ENCODE data around the gene ACTR5.

ACTR5 gene

GRCh38 chr20:38735172-38735571 is 13.1 kb upstream of the ACTR5 start:
- H3K4me1 Mint-ChIP-seq = peaks cover 13 to 18% of the 10 kb centered on the region in 2 donors

DNA sequence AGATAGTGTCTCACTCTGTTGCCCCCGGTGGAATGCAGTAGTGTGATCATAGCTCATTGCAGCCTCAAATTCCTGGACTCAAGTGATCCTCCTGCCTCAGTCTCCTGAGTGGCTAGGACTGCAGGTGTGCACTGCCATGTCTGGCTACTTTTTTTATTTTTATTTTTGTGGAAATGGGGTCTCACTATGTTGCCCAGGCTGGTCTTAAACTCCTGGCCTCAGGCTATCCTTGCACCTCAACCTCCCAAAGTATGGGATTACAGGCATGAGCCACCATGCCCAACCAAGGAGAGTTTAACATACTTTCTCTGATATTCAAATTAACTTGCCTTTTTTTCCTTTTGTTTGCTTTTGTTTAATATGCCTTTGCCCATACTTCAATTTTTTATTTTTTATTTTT is 10.4 kb upstream of the ACTR5 start:
- Mint-ChIP-seq H3K4me1 (no peaks in the 10 kb centered on the region), H3K36me3 (no peaks in the 10 kb centered on the region), H3K27ac (no peak overlapping the region), H3K9me3 (no peaks in the 10 kb centered on the region), H3K27me3 (peaks cover 79 to 85% of the 10 kb centered on the region in 2 donors), H3K4me3 (no peak overlapping the region)
- ATAC-seq (replicated peaks) (no peak), DNase-seq (no peak)

More at GRCh38 chr20:38735172-38735571, 13.1 kb upstream of the ACTR5 start:
- H3K9me3 Mint-ChIP-seq = no peaks in the 10 kb centered on the region
- H3K4me3 Mint-ChIP-seq = no peak overlapping the region
- ATAC-seq (replicated peaks) (no peak), DNase-seq (no peak)
- no peaks in the 10 kb centered on the region for H3K36me3 Mint-ChIP-seq
- H3K27me3 Mint-ChIP-seq = peaks cover 83 to 86% of the 10 kb centered on the region in 2 donors
- H3K27ac Mint-ChIP-seq = no peak overlapping the region

- H3K9me3 Mint-ChIP-seq = no peaks in the 10 kb centered on the region
- H3K27me3 Mint-ChIP-seq = peaks cover 22 to 25% of the 10 kb centered on the region in 2 donors
- peaks cover 14 to 18% of the 10 kb centered on the region in 2 donors for H3K4me1 Mint-ChIP-seq
- no peak for ATAC-seq (replicated peaks)
- H3K27ac Mint-ChIP-seq = no peak overlapping the region
- no peaks in the 10 kb centered on the region for H3K36me3 Mint-ChIP-seq
- H3K4me3 Mint-ChIP-seq = no peak overlapping the region
- DNase-seq = no peak
These were observed 2.5 kb upstream of the ACTR5 start for GRCh38 chr20:38745757-38746156.

DNA sequence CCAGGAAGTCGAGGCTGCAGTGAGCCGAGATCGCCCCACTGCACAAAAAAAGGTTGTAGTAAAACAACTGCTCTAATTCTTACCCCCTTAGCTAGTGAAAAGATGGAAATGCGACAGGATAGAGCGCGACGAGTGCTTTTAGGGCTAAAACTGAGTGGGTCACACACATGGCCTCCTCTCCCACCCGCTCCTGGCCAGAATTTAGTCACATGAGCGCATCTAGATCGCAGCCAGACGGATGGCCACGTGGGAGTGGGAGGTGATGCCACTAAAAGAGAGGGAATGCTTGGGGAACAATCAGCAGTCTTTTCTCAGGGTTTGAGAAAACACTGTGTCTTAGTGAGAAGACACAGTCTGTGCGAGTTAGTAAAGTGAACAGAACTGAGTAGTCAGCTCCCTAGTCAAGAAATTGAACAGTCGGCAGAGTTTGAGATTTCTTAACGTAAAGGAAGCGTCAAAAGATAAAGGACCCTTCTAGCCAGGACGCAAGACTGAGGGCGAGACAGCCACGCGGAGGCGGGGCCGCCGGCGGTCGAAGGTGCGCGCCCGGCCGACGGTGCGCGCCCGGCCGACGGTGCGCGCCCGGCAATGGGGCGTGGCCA is 664 bp upstream of the ACTR5 start:
- Mint-ChIP-seq H3K9me3 (no peaks in the 10 kb centered on the region), H3K27ac (peak overlapping the region; percentile 89), H3K36me3 (peaks cover 2 to 4% of the 10 kb centered on the region in 2 donors), H3K4me3 (peak overlapping the region; percentile 97 to 98), H3K4me1 (peaks cover 16 to 18% of the 10 kb centered on the region in 2 donors), H3K27me3 (peaks cover 3 to 9% of the 10 kb centered on the region in 2 donors)
- no peak for ATAC-seq (replicated peaks)
- no peak for DNase-seq

- peak overlapping the region; percentile 73 for H3K27ac Mint-ChIP-seq
- no peaks in the 10 kb centered on the region for H3K9me3 Mint-ChIP-seq
- peaks cover 0 to under 1% of the 10 kb centered on the region in 2 donors for H3K27me3 Mint-ChIP-seq
- peaks cover 16 to 18% of the 10 kb centered on the region in 2 donors for H3K4me1 Mint-ChIP-seq
- peaks cover 5 to 8% of the 10 kb centered on the region in 2 donors for H3K36me3 Mint-ChIP-seq
- peak; percentile 46 to 52 for ATAC-seq (replicated peaks)
- peak overlapping the region; percentile 86 to 97 for H3K4me3 Mint-ChIP-seq
- DNase-seq = no peak
These were observed 545 bp downstream of the ACTR5 start for GRCh38 chr20:38748861-38749149.

- ATAC-seq (replicated peaks) (no peak), DNase-seq (no peak)
- H3K36me3 Mint-ChIP-seq = peaks cover 19 to 25% of the 10 kb centered on the region in 2 donors
- no peak overlapping the region for H3K27ac Mint-ChIP-seq
- no peaks in the 10 kb centered on the region for H3K27me3 Mint-ChIP-seq
- no peak overlapping the region for H3K4me3 Mint-ChIP-seq
- peaks cover 16 to 18% of the 10 kb centered on the region in 2 donors for H3K4me1 Mint-ChIP-seq
- H3K9me3 Mint-ChIP-seq = no peaks in the 10 kb centered on the region
These were observed 3.2 kb downstream of the ACTR5 start for GRCh38 chr20:38751360-38751976.

DNA sequence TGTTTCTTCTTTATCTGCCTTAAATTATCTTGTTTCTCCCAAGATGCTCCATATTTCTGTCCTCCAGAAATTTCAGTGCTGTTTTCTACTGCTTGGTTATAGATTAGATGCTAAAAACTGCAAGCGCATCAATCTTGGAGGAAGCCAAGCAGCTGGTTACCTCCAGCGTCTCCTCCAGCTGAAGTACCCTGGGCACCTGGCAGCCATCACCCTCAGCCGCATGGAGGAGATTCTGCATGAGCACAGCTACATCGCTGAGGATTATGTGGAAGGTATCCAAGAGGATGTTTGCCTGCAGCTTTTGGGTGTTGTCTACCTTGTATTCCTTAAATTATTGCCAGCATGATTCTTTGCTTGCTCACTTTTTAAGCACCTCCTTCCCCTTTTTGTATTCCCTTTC is 3.8 kb downstream of the ACTR5 start:
- H3K36me3 Mint-ChIP-seq = peaks cover 20 to 27% of the 10 kb centered on the region in 2 donors

DNA sequence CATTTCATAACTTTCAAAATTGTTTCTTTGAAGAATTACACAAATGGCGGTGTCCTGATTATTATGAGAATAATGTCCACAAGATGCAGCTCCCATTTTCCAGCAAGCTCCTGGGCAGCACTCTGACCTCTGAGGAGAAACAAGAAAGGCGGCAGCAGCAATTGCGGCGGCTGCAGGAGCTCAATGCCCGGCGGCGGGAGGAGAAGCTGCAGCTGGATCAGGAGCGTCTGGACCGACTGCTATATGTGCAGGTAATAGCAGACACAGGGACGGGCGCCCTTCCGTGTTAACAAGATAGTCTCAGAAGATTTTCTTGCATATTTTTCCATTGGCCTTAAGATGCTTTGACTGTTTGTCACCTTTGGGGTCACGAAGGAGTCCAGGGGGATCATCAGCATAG is 6.7 kb downstream of the ACTR5 start:
- peaks cover 0 to 2% of the 10 kb centered on the region in 2 donors for H3K4me1 Mint-ChIP-seq
- H3K4me3 Mint-ChIP-seq = no peak overlapping the region
- H3K27me3 Mint-ChIP-seq = no peaks in the 10 kb centered on the region
- no peak overlapping the region for H3K27ac Mint-ChIP-seq
- DNase-seq (no peak), ATAC-seq (replicated peaks) (no peak)
- H3K9me3 Mint-ChIP-seq = no peaks in the 10 kb centered on the region
- peaks cover 28 to 43% of the 10 kb centered on the region in 2 donors for H3K36me3 Mint-ChIP-seq

More for the DNA sequence above, 3.8 kb downstream of the ACTR5 start:
- Mint-ChIP-seq H3K9me3 (no peaks in the 10 kb centered on the region), H3K4me3 (no peak overlapping the region), H3K27me3 (no peaks in the 10 kb centered on the region), H3K4me1 (peaks cover 16 to 18% of the 10 kb centered on the region in 2 donors), H3K27ac (no peak overlapping the region)
- no peak for DNase-seq
- ATAC-seq (replicated peaks) = no peak

GRCh38 chr20:38755324-38755910 is 7.2 kb downstream of the ACTR5 start:
- H3K36me3 Mint-ChIP-seq = peaks cover 32 to 48% of the 10 kb centered on the region in 2 donors
- peaks cover 0 to 2% of the 10 kb centered on the region in 2 donors for H3K4me1 Mint-ChIP-seq
- ATAC-seq (replicated peaks) (no peak), DNase-seq (no peak)
- no peak overlapping the region for H3K27ac Mint-ChIP-seq
- no peak overlapping the region for H3K4me3 Mint-ChIP-seq
- H3K27me3 Mint-ChIP-seq = no peaks in the 10 kb centered on the region
- H3K9me3 Mint-ChIP-seq = no peaks in the 10 kb centered on the region

DNA sequence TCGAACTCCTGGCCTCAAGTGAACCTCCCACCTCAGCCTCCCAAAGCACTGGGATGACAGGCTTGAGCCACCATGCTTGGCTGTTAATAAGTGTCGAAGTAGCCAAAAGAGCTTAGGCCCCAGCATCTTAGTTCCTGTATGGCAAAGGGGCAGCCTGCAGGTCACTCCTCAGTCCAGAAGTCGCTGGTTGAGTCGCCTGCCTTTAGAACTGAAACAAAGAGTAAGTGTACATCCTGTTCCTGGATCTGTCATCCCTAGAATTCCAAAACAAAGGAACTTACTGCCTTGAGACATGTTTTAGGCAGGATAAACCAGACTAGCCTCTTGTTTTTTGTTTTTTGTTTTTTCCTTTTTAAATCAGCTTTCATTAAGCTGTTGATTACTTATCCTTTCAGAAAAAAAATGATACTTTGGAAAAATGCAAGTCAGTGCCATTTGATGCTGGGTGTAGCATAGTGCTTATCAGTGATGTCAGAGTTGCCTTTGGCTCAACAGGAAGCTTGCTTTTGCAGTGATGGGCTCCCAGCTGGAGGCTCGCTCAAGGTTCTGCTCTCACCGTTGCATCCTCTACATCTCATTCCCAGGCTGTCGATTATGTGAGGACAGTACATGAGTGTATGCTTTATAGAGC is 9.0 kb downstream of the ACTR5 start:
- no peak for DNase-seq
- Mint-ChIP-seq H3K4me1 (peaks cover 2 to 7% of the 10 kb centered on the region in 2 donors), H3K27ac (no peak overlapping the region), H3K27me3 (no peaks in the 10 kb centered on the region), H3K9me3 (no peaks in the 10 kb centered on the region), H3K36me3 (peaks cover 48 to 63% of the 10 kb centered on the region in 2 donors), H3K4me3 (no peak overlapping the region)
- no peak for ATAC-seq (replicated peaks)

GRCh38 chr20:38759106-38759505 is 10.8 kb downstream of the ACTR5 start:
- DNase-seq (no peak), ATAC-seq (replicated peaks) (no peak)
- Mint-ChIP-seq H3K36me3 (peaks cover 53 to 70% of the 10 kb centered on the region in 2 donors), H3K9me3 (no peaks in the 10 kb centered on the region), H3K4me1 (peaks cover 2 to 7% of the 10 kb centered on the region in 2 donors), H3K27ac (no peak overlapping the region), H3K27me3 (no peaks in the 10 kb centered on the region), H3K4me3 (no peak overlapping the region)

- no peak for ATAC-seq (replicated peaks)
- H3K36me3 Mint-ChIP-seq = peaks cover 49 to 72% of the 10 kb centered on the region in 2 donors
- H3K4me3 Mint-ChIP-seq = no peak overlapping the region
- no peaks in the 10 kb centered on the region for H3K27me3 Mint-ChIP-seq
- H3K4me1 Mint-ChIP-seq = peaks cover 2 to 7% of the 10 kb centered on the region in 2 donors
- no peak overlapping the region for H3K27ac Mint-ChIP-seq
- DNase-seq = no peak
- H3K9me3 Mint-ChIP-seq = no peaks in the 10 kb centered on the region
These were observed 12.7 kb downstream of the ACTR5 start for GRCh38 chr20:38760978-38761377.

- ATAC-seq (replicated peaks) = no peak
- H3K4me1 Mint-ChIP-seq = peaks cover 2 to 7% of the 10 kb centered on the region in 2 donors
- no peaks in the 10 kb centered on the region for H3K9me3 Mint-ChIP-seq
- no peaks in the 10 kb centered on the region for H3K27me3 Mint-ChIP-seq
- no peak overlapping the region for H3K4me3 Mint-ChIP-seq
- H3K36me3 Mint-ChIP-seq = peaks cover 46 to 74% of the 10 kb centered on the region in 2 donors
- DNase-seq = no peak
- H3K27ac Mint-ChIP-seq = no peak overlapping the region
These were observed 13.9 kb downstream of the ACTR5 start for GRCh38 chr20:38762174-38762573.

DNA sequence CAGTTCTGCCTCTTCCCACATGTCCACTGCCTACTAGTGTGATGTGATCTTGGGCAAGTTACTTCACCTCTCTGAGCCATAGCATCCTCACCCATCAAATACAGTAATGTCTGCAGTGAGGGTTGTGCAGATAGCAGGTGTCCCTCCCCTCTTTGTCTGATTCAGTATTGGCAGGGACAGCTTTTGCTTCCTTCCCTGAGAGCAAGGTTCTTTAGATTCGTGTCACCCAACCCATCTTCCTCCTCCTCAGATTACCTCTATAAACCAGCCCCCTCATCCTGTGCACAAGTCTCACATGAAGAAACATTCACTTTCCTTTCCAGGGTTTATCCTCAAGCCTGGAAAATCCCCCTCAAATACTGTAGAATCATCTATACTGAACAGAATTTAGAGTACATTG is 15.4 kb downstream of the ACTR5 start:
- H3K36me3 Mint-ChIP-seq = peaks cover 49 to 76% of the 10 kb centered on the region in 2 donors
- peak overlapping the region; percentile 44 for H3K27ac Mint-ChIP-seq

More for the DNA sequence above, 15.4 kb downstream of the ACTR5 start:
- ATAC-seq (replicated peaks) (no peak), DNase-seq (no peak)
- H3K4me1 Mint-ChIP-seq = peaks cover 2 to 7% of the 10 kb centered on the region in 2 donors
- H3K4me3 Mint-ChIP-seq = no peak overlapping the region
- no peaks in the 10 kb centered on the region for H3K27me3 Mint-ChIP-seq
- H3K9me3 Mint-ChIP-seq = no peaks in the 10 kb centered on the region
